Measurements from ENCODE around the gene WDR41.

GRCh38 chr5:77491783-77492652 lies at the start of gene WDR41:
- TF ChIP-seq POLR2A (IDR thresholded peaks at IDR 0.05; ENCODE audit: low read length) (peak; percentile 74), GATA1 (IDR thresholded peaks at IDR 0.05; ENCODE audit: low read depth, low read length) (no peak)

Measured in erythroblast (primary cell).